Smooth muscle cell (in vitro differentiated cells): ENCODE data around the gene ETFB. TPM values are rescaled to one million over a fixed set of nuclear protein-coding genes. Genes with fewer than 3 reads are reported as not detected.

ENCODE experiments used
- DNase-seq: peaks from one replicate; lab custom pipeline; 2025; ENCODE audit not compliant: unreplicated experiment; lab: John Stamatoyannopoulos, UW
- H2AFZ ChIP-seq: fragments of 200-600 bp; sonication (generic); 2 replicates; pipeline ENCODE4 v1.6.0; 2016; ENCODE audit warnings: antibody characterized with exemption, low read depth, mild to moderate bottlenecking
- H3F3A ChIP-seq: fragments of 200-600 bp; sonication (generic); 2 replicates; pipeline ENCODE4 v1.6.0; 2017; ENCODE audit warnings: antibody characterized with exemption, low read depth
- H3K27ac ChIP-seq: fragments of 200-600 bp; sonication (generic); 2 replicates; pipeline ENCODE4 v1.5.1; 2016; ENCODE audit warnings: low read depth, mild to moderate bottlenecking
- H3K27me3 ChIP-seq: fragments of 200-600 bp; sonication (generic); 2 replicates; pipeline ENCODE4 v1.6.1; 2016; ENCODE audit warnings: low read depth, mild to moderate bottlenecking
- H3K36me3 ChIP-seq: fragments of 200-600 bp; sonication (generic); 2 replicates; pipeline ENCODE4 v1.5.1; 2016; ENCODE audit warnings: low read depth
- H3K4me1 ChIP-seq: fragments of 200-600 bp; sonication (generic); 2 replicates; pipeline ENCODE4 v1.5.1; 2016; ENCODE audit warnings: low read depth
- H3K4me2 ChIP-seq: fragments of 200-600 bp; sonication (generic); 2 replicates; pipeline ENCODE4 v1.6.0; 2016; ENCODE audit warnings: mild to moderate bottlenecking
- H3K4me3 ChIP-seq: fragments of 200-600 bp; sonication (generic); 2 replicates; pipeline ENCODE4 v1.5.1; 2016; ENCODE audit warnings: mild to moderate bottlenecking
- H3K79me2 ChIP-seq: fragments of 200-600 bp; sonication (generic); 2 replicates; pipeline ENCODE4 v1.6.0; 2016; ENCODE audit warnings: low read depth, mild to moderate bottlenecking
- H3K9ac ChIP-seq: fragments of 200-600 bp; sonication (generic); 2 replicates; pipeline ENCODE4 v1.6.0; 2016; ENCODE audit warnings: low read depth
- H3K9me3 ChIP-seq: fragments of 200-600 bp; sonication (generic); replicated peaks from 2 replicates; pipeline ENCODE4 v1.5.1; 2016; ENCODE audit warnings: low read depth
- H4K20me1 ChIP-seq: fragments of 200-600 bp; sonication (generic); 2 replicates; pipeline ENCODE4 v1.6.0; 2016; ENCODE audit warnings: low read depth
- CTCF ChIP-seq: fragments of 200-600 bp; sonication (generic); IDR thresholded peaks from 2 replicates; pipeline ENCODE4 v1.5.1; 2017; ENCODE audit warnings: borderline replicate concordance, mild to moderate bottlenecking, antibody characterized with exemption; ENCODE audit not compliant: insufficient read depth, poor library complexity, severe bottlenecking
- WGBS: methylation state at CpG from one replicate; pipeline ENCODE4 v1.1.7; 2016; ENCODE audit warnings: low lambda C conversion rate; 5-methylcytosine and 5-hydroxymethylcytosine counted together
- polyA plus RNA-seq: library from polyadenylated mRNA; unstranded; fragments of >200 nt; fragmentation: Nextera tagmentation; extraction: Ambion mirVana; gene quantifications from 2 replicates; pipeline ENCODE4 v1.2.1, GENCODE V29; 2016
- total RNA-seq: library from RNA; depleted of rRNA; stranded (reverse); fragments of >200 nt; gene quantifications from 2 replicates; pipeline ENCODE4 v1.2.3, GENCODE V29; 2014

Gene ETFB
- total and polyA plus RNA-seq, 2 experiments from 2014 or later = 51.1 to 94.5 TPM

GRCh38 chr19:51305479-51305878, 60.7 kb downstream of the ETFB start:
- WGBS = 86% methylated on average over 3 of the region's 3 CpGs
- H3K9me3 ChIP-seq = no peaks in the 10 kb centered on the region
- no peaks in the 10 kb centered on the region for H3K79me2 ChIP-seq
- no peaks in the 10 kb centered on the region for H3K4me1 ChIP-seq
- no peaks in the 10 kb centered on the region for H3K36me3 ChIP-seq
- TF ChIP-seq CTCF = no peak
- H3K4me3 ChIP-seq = no peak overlapping the region
- no peak overlapping the region for H3K4me2 ChIP-seq
- DNase-seq = no peak
- H4K20me1 ChIP-seq = no peaks in the 10 kb centered on the region
- H3K9ac ChIP-seq = no peak overlapping the region
- H3K27ac ChIP-seq = no peak overlapping the region
- H3K27me3 ChIP-seq = peaks cover 9% of the 10 kb centered on the region
- H3F3A ChIP-seq = no peaks in the 10 kb centered on the region
- H2AFZ ChIP-seq = no peak overlapping the region

GRCh38 chr19:51301266-51301665, 64.9 kb downstream of the ETFB start:
- Histone ChIP-seq H2AFZ (no peak overlapping the region), H3K27me3 (no peaks in the 10 kb centered on the region), H3K4me2 (no peak overlapping the region), H3K4me3 (no peak overlapping the region), H3K79me2 (no peaks in the 10 kb centered on the region), H3K27ac (no peak overlapping the region), H3K9ac (no peak overlapping the region), H4K20me1 (no peaks in the 10 kb centered on the region), H3K36me3 (no peaks in the 10 kb centered on the region), H3K4me1 (no peaks in the 10 kb centered on the region), H3K9me3 (no peaks in the 10 kb centered on the region), H3F3A (no peaks in the 10 kb centered on the region)
- DNase-seq = no peak
- TF ChIP-seq CTCF = no peak
- WGBS = 85% methylated on average over 7 of the region's 7 CpGs

GRCh38 chr19:51297406-51297805, 68.8 kb downstream of the ETFB start:
- no peak for TF ChIP-seq CTCF
- H3K36me3 ChIP-seq = no peaks in the 10 kb centered on the region
- H3K4me3 ChIP-seq = no peak overlapping the region

GRCh38 chr19:51296336-51297093, 69.7 kb downstream of the ETFB start:
- 73% methylated on average over 9 of the region's 9 CpGs for WGBS
- Histone ChIP-seq H3K4me1 (peaks cover 7% of the 10 kb centered on the region), H3K9ac (no peak overlapping the region), H3K4me3 (no peak overlapping the region), H4K20me1 (no peaks in the 10 kb centered on the region), H3K79me2 (no peaks in the 10 kb centered on the region), H3K27me3 (peaks cover 4% of the 10 kb centered on the region), H3K27ac (no peak overlapping the region), H3K36me3 (no peaks in the 10 kb centered on the region), H3K9me3 (no peaks in the 10 kb centered on the region), H3F3A (no peaks in the 10 kb centered on the region), H2AFZ (no peak overlapping the region), H3K4me2 (no peak overlapping the region)
- DNase-seq = no peak
- peak; percentile 12 for TF ChIP-seq CTCF

More at GRCh38 chr19:51297406-51297805, 68.8 kb downstream of the ETFB start:
- DNase-seq = no peak
- H3K9me3 ChIP-seq = no peaks in the 10 kb centered on the region
- no peaks in the 10 kb centered on the region for H3F3A ChIP-seq
- no peaks in the 10 kb centered on the region for H3K79me2 ChIP-seq
- H3K27ac ChIP-seq = no peak overlapping the region
- H3K27me3 ChIP-seq = peaks cover 4% of the 10 kb centered on the region
- H3K4me2 ChIP-seq = no peak overlapping the region
- WGBS = 86% methylated on average over 5 of the region's 5 CpGs
- peaks cover 7% of the 10 kb centered on the region for H3K4me1 ChIP-seq
- no peaks in the 10 kb centered on the region for H4K20me1 ChIP-seq
- no peak overlapping the region for H2AFZ ChIP-seq
- H3K9ac ChIP-seq = no peak overlapping the region
